IMR-90 (cell line): Measurements from ENCODE around the gene SEMA3C. TPM values are rescaled to one million over a fixed set of nuclear protein-coding genes. Genes with fewer than 3 reads are reported as not detected.
A peak's percentile ranks its signal among the peaks of the same experiment; 100 is the strongest.

Experiments used
- ATAC-seq: fragments of 200-7000 bp; cut with Tn5 transposase; 2 replicates; pipeline ENCODE4 v1.9.1; 2020; ENCODE audit warnings: low read depth, mild to moderate bottlenecking, moderate library complexity
- BruUV-seq: library from RNA; stranded (reverse); fragments of 400-500 nt; replicated peaks from 2 replicates; lab custom pipeline; 2021; lab: Mats Ljungman, UMichigan
- CTCF ChIA-PET: fragments of 300-600 bp; formaldehyde crosslinking; extraction: SDS; loops from one replicate; lab custom pipeline; 2021; ENCODE audit warnings: antibody characterized with exemption; lab: Yijun Ruan, JAX
- POLR2A ChIA-PET: fragments of 300-600 bp; sonication (Branson Sonifier 250); formaldehyde crosslinking; loops from one replicate; lab custom pipeline; 2022; ENCODE audit warnings: antibody characterized with exemption; ENCODE audit not compliant: unreplicated experiment; lab: Charles Lee
- DNase-seq: peaks from one replicate; pipeline ENCODE4 v3.0.0; 2013
- H2AFZ ChIP-seq: replicated peaks from 2 replicates; pipeline ENCODE3; 2013; ENCODE audit warnings: low read length, mild to moderate bottlenecking; ENCODE audit not compliant: poor library complexity
- H2AK5ac ChIP-seq: 2 replicates; pipeline ENCODE4 v1.6.1; 2013; ENCODE audit warnings: low read depth, low read length, inconsistent platforms
- H2AK9ac ChIP-seq: replicated peaks from 2 replicates; pipeline ENCODE3; 2013; ENCODE audit warnings: mild to moderate bottlenecking, low read depth, low read length, moderate library complexity; ENCODE audit not compliant: poor library complexity
- H2BK120ac ChIP-seq: 2 replicates; pipeline ENCODE4 v1.6.1; 2013; ENCODE audit warnings: low read depth, low read length, inconsistent platforms
- H2BK15ac ChIP-seq: 3 replicates; pipeline ENCODE4 v1.6.1; 2013; ENCODE audit warnings: low read depth, low read length, inconsistent platforms
- H2BK20ac ChIP-seq: 2 replicates; pipeline ENCODE4 v1.6.1; 2013; ENCODE audit warnings: low read depth, mild to moderate bottlenecking, inconsistent platforms, low read length, moderate library complexity
- H2BK5ac ChIP-seq: 2 replicates; pipeline ENCODE4 v1.6.1; 2013; ENCODE audit warnings: mild to moderate bottlenecking, low read depth, low read length, inconsistent platforms; ENCODE audit not compliant: poor library complexity, severe bottlenecking
- H3K14ac ChIP-seq: replicated peaks from 2 replicates; pipeline ENCODE4 v1.6.1; 2013; ENCODE audit warnings: low read depth, low read length, inconsistent platforms
- H3K18ac ChIP-seq: 2 replicates; pipeline ENCODE4 v1.6.1; 2013; ENCODE audit warnings: low read depth, low read length, control low read depth
- H3K23ac ChIP-seq: 2 replicates; pipeline ENCODE4 v1.6.1; 2013; ENCODE audit warnings: low read depth, low read length, inconsistent platforms
- H3K27ac ChIP-seq: 2 replicates; pipeline ENCODE4 v1.5.1; 2013; ENCODE audit warnings: mild to moderate bottlenecking, control low read depth, low read length; ENCODE audit not compliant: insufficient read depth
- H3K27me3 ChIP-seq: 2 replicates; pipeline ENCODE4 v1.6.1; 2013; ENCODE audit warnings: low read length; ENCODE audit not compliant: control insufficient read depth, insufficient read depth
- H3K36me3 ChIP-seq: 2 replicates; pipeline ENCODE4 v1.6.1; 2013; ENCODE audit warnings: low read length, mixed read lengths; ENCODE audit not compliant: control insufficient read depth, insufficient read depth
- H3K4ac ChIP-seq: 2 replicates; pipeline ENCODE4 v1.6.1; 2013; ENCODE audit warnings: low read depth, low read length, inconsistent platforms
- H3K4me1 ChIP-seq: 2 replicates; pipeline ENCODE4 v1.6.1; 2013; ENCODE audit warnings: low read length, mixed read lengths; ENCODE audit not compliant: control insufficient read depth, insufficient read depth
- H3K4me2 ChIP-seq: 2 replicates; pipeline ENCODE4 v1.6.1; 2013; ENCODE audit warnings: low read depth, mild to moderate bottlenecking, control low read depth, low read length, moderate library complexity
- H3K4me3 ChIP-seq: 2 replicates; pipeline ENCODE4 v1.5.1; 2013; ENCODE audit warnings: low read depth, mild to moderate bottlenecking, control low read depth, low read length, moderate library complexity; ENCODE audit not compliant: insufficient read depth
- H3K56ac ChIP-seq: 2 replicates; pipeline ENCODE4 v1.6.1; 2013; ENCODE audit warnings: low read length, inconsistent platforms; ENCODE audit not compliant: insufficient read depth; ENCODE audit errors: extremely low read depth
- H3K79me1 ChIP-seq, 2 experiments: 2 replicates each; pipeline ENCODE4 v1.6.1; 2013; ENCODE audit warnings: low read length in 2 of 2, inconsistent platforms in 1 of 2, low read depth in 1 of 2
- H3K9ac ChIP-seq: 2 replicates; pipeline ENCODE4 v1.6.1; 2013; ENCODE audit warnings: low read depth, low read length, control low read depth
- H3K9me1 ChIP-seq: 2 replicates; pipeline ENCODE4 v1.6.1; 2013; ENCODE audit warnings: low read length, inconsistent platforms; ENCODE audit not compliant: insufficient read depth
- H3K9me3 ChIP-seq: 2 replicates; pipeline ENCODE4 v1.6.1; 2013; ENCODE audit warnings: low read length; ENCODE audit not compliant: control insufficient read depth, insufficient read depth
- H4K20me1 ChIP-seq: 2 replicates; pipeline ENCODE4 v1.6.1; 2013; ENCODE audit warnings: low read length, inconsistent platforms; ENCODE audit not compliant: insufficient read depth
- H4K5ac ChIP-seq: 2 replicates; pipeline ENCODE4 v1.6.1; 2013; ENCODE audit warnings: mild to moderate bottlenecking, low read depth, low read length, control low read depth
- H4K8ac ChIP-seq, 2 experiments: 2 replicates each; pipeline ENCODE4 v1.6.1; 2013; ENCODE audit warnings: low read depth in 2 of 2, low read length in 2 of 2, control low read depth in 1 of 2, inconsistent platforms in 1 of 2
- H4K91ac ChIP-seq: 2 replicates; pipeline ENCODE4 v1.6.1; 2013; ENCODE audit warnings: low read depth, low read length, inconsistent platforms; ENCODE audit not compliant: insufficient read depth
- BHLHE40 ChIP-seq: fragments of 150-350 bp; IDR thresholded peaks from 2 replicates; pipeline ENCODE4 v1.6.1; 2016; ENCODE audit warnings: mild to moderate bottlenecking, low read depth, low read length
- ELK1 ChIP-seq: fragments of 150-350 bp; IDR thresholded peaks from 2 replicates; pipeline ENCODE4 v1.6.1; 2016; ENCODE audit warnings: low read depth, mild to moderate bottlenecking, low read length, moderate library complexity, borderline replicate concordance
- FOS ChIP-seq: fragments of 150-350 bp; IDR thresholded peaks from 2 replicates; pipeline ENCODE4 v1.6.1; 2016; ENCODE audit warnings: low read depth, low read length
- POLR2A ChIP-seq: IDR thresholded peaks from 2 replicates; pipeline ENCODE4 v1.6.1; 2012; ENCODE audit warnings: mild to moderate bottlenecking, low read depth, low read length
- RAD21 ChIP-seq: IDR thresholded peaks from 2 replicates; pipeline ENCODE4 v1.6.1; 2012; ENCODE audit warnings: low read length, improper control_type of control experiment
- RCOR1 ChIP-seq: IDR thresholded peaks from 2 replicates; pipeline ENCODE4 v1.6.1; 2012; ENCODE audit warnings: mild to moderate bottlenecking, low read length, improper control_type of control experiment; ENCODE audit not compliant: insufficient replicate concordance
- RFX5 ChIP-seq: IDR thresholded peaks from 2 replicates; pipeline ENCODE4 v1.8.0; 2012; ENCODE audit warnings: low read depth, mild to moderate bottlenecking, low read length, moderate library complexity
- SMC3 ChIP-seq: fragments of 150-350 bp; IDR thresholded peaks from 2 replicates; pipeline ENCODE4 v1.6.1; 2016; ENCODE audit warnings: low read depth, mild to moderate bottlenecking, antibody characterized with exemption, low read length, moderate library complexity
- WGBS, 2 experiments: methylation state at CpG; one replicate each; pipeline versions ENCODE4 v1.1.5 to v1.1.7; 2013; ENCODE audit warnings: missing lambda C conversion rate in 2 of 2; ENCODE audit not compliant: insufficient read length in 1 of 2; ENCODE audit errors: extremely low coverage in 2 of 2; 5-methylcytosine and 5-hydroxymethylcytosine counted together
- dilution Hi-C: fragments of 300-500 bp; cut with HindIII; formaldehyde crosslinking; loops from one replicate; pipeline ENCODE4 v1.14.3; 2018; ENCODE audit warnings: low sequenced_read_pairs; ENCODE audit not compliant: unreplicated experiment
- in situ Hi-C: fragments of 300-500 bp; cut with MboI; formaldehyde crosslinking; loops from 3 replicates; pipeline ENCODE4 v1.14.3; 2019; ENCODE audit warnings: low sequenced_read_pairs, inconsistent platforms, mixed read lengths
- intact Hi-C: fragments of 100-400 bp; cut with micrococcal nuclease; formaldehyde crosslinking; loops from 2 replicates; pipeline ENCODE4 v1.10.0; 2022
- polyA plus RNA-seq, 3 experiments: library from polyadenylated mRNA; depleted of rRNA; stranded (reverse); fragments of >200 nt; gene quantifications; 2 replicates each; pipeline ENCODE4 v1.2.3, GENCODE V29; 2012; ENCODE audit warnings: low replicate concordance in 1 of 3
- total RNA-seq: library from RNA; depleted of rRNA; stranded (reverse); fragments of >200 nt; gene quantifications from 2 replicates; pipeline ENCODE4 v1.2.3, GENCODE V29; 2012

SEMA3C gene
- total and polyA plus RNA-seq, 2 of the 4 experiments (the other 2 are of a cell fraction), result 21.2 to 97.1 TPM

- dilution Hi-C loops (no loop called here), in situ Hi-C loops (no loop called here), intact Hi-C loops (no loop called here)
- no peak overlapping the region for H3K18ac ChIP-seq
- peaks cover 5% of the 10 kb centered on the region; the same call in 1 of the 2 replicates for H3K4me1 ChIP-seq
- H3K4me2 ChIP-seq, result no peak overlapping the region
- H3K36me3 ChIP-seq, result no peaks in the 10 kb centered on the region; the same call in 1 of the 2 replicates
- H2BK120ac ChIP-seq, result no peak overlapping the region
- H3K9me3 ChIP-seq, result no peaks in the 10 kb centered on the region
- H2BK5ac ChIP-seq, result peak overlapping the region; percentile 23
- no peak overlapping the region for H2BK15ac ChIP-seq
- no peak overlapping the region for H4K91ac ChIP-seq
- H3K56ac ChIP-seq, result no peak overlapping the region
- no peak overlapping the region for H3K27ac ChIP-seq
- H2AK9ac ChIP-seq, result no peak overlapping the region
- CTCF ChIA-PET, result no interaction called here
- no peak overlapping the region for H3K4me3 ChIP-seq
- H2AFZ ChIP-seq, result no peak overlapping the region
- POLR2A ChIA-PET, result no interaction called here
- H3K14ac ChIP-seq, result no peak overlapping the region
- 76% methylated on average over 4 of the region's 5 CpGs; no CpG with 5 or more reads in 1 of the 2 experiments for WGBS, 2 experiments
- peaks cover 6% of the 10 kb centered on the region for H3K9me1 ChIP-seq
- H4K5ac ChIP-seq, result peak overlapping the region; percentile 53; the same call in 1 of the 2 replicates
- H3K23ac ChIP-seq, result no peak overlapping the region
- no peak overlapping the region for H2BK20ac ChIP-seq
- H3K27me3 ChIP-seq, result no peaks in the 10 kb centered on the region
- no TSS peak for BruUV-seq
- ATAC-seq, result no peak
- DNase-seq, result no peak
- H4K8ac ChIP-seq, result no peak overlapping the region
- no peaks in the 10 kb centered on the region; a peak in 1 of 4 replicates for H3K79me1 ChIP-seq
- no peaks in the 10 kb centered on the region for H4K20me1 ChIP-seq
- H3K4ac ChIP-seq, result no peak overlapping the region
- TF ChIP-seq SMC3 (no peak), BHLHE40 (no peak), POLR2A (no peak), RCOR1 (no peak), RFX5 (no peak), FOS (no peak), ELK1 (no peak), RAD21 (no peak)
- no peak overlapping the region for H3K9ac ChIP-seq
- H2AK5ac ChIP-seq, result no peak overlapping the region
Observed at GRCh38 chr7:80766724-80767123, 152.1 kb downstream of the SEMA3C start.
